GM18526 (cell line): ENCODE measurements around the gene RBMS1.

ENCODE experiments used
- POLR2A ChIP-seq: IDR thresholded peaks from 3 replicates; pipeline ENCODE4 v1.6.1; 2011; ENCODE audit not compliant: insufficient read length; ENCODE audit errors: extremely low read depth

The RBMS1 gene

DNA sequence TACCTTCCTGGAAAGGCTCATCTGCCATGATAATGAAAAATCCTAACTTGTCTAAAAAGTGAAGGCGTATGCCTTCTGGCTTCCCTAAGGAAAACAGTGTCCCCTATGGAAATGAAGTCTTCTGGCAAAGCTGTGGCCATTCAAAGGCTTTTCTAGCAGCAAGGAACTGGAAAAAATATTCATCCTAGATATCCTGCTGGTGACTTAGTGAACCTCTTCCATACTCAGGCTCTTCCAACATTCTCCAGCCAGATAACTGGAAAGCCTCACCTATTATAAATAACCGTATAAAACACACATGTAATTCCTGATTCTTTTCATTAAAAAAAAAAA is 84.7 kb downstream of the RBMS1 start:
- TF ChIP-seq POLR2A, result no peak

DNA sequence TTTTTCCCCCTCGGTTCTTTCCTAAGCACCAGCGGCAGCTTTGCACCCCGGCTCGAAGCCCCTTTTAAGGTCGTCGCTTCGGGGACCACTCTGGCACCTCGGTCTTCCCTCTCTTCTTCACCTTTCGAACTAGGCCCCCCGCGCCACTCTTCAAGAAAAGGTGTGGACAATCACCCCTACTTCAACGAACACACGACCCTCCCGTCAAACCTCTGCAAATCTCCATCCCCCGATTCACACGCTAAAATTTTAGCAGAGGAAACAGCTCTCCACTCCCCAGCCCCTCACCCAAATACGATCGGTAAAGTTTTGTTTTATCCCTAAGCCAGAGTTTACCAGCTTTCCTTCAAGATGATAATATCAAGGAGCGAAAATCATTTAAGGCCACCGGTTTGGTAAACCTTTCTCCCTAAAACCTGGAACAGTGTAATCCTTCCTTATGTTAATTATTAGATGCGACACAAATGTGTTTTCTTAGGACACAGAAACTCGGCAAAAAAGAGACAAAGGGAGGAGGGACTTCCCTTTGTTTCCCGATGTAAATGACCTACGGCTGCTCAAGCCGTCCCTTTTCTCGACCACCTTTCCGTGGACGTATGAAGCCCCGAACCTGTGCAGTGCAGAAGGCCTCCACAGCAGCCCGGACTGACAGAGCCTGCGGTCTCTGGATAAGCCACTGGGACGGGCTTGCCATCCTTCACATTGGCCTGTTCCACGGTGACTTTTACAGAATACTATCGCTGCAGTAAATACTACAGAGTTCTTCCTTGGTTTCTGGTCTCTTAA is 85.2 kb downstream of the RBMS1 start:
- TF ChIP-seq POLR2A, result no peak

DNA sequence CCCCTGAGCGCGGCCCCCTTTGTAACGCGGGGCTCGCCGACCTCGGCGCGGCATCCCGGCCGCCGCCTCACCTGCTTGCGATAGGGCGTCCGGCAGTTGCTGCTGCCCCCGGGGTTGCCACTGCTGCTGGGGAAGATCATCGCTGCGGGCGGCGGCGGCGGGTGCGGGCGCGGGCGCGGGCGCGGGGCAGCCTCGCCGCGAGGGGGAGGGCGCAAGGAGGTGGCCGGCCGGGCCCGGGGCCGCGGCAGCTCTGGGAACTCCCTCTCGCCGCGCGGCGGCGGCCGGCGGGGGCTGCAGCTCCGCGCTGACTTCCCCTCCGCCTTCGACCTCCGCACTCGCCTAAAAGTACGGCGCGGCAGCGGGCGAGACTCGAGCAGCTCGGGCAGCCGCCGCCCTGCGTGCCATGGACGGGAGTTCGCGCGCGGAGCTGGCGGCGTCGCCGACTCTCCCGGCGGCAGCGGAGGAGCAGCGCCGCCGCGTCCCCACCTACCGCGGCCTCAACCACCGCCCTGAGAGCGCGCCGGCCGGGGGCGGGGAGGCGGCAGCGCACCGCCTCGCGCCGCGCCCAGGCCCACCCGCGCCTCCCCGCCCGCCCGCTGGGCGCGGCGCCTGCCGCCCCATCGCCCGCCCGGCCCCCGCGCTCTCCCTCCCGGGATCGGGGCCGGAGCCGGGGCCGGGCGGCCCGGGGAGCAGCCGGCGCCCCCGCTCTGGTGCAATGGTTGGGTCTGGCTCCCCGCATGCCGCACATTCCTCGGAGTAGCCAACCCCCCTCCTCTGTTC is 86.0 kb downstream of the RBMS1 start:
- TF ChIP-seq POLR2A, result no peak

DNA sequence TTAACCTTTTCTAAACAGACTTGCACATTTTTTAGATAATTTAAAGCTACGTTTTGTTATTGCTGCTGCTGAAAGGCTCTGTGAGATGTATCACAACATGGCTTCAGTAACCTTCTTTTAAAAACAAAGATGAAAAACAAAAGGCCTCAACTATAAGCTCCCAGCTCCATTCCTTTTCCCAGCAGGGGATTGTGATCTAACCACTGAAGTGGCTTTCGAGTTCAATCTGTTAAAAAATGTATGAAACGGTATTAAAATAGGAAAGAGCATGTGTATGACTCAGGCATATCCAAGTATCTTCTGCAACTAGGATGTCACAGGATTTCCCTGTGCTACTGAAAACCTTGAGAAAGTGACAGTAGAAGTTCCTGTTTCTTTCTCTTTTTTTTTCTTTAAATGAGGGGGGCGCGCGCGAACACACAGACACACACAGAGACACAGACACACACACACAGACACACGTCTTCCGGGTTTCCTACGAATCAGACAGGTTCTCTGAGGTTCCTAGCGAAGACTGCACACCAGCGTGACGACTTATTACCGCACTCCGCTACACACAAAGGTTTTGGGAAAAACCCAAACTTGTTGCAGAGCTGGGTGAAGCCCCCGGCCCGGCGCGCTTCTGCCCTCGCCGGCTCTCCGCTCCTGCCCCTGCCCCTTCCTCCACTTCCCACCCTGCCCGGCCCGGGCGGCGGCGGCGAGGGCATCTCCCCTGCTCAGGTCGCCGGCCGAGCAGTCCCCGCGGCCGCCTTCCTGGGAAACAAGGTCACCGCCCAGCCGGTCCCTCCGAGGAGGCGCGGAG is 86.8 kb downstream of the RBMS1 start:
- TF ChIP-seq POLR2A, result no peak

DNA sequence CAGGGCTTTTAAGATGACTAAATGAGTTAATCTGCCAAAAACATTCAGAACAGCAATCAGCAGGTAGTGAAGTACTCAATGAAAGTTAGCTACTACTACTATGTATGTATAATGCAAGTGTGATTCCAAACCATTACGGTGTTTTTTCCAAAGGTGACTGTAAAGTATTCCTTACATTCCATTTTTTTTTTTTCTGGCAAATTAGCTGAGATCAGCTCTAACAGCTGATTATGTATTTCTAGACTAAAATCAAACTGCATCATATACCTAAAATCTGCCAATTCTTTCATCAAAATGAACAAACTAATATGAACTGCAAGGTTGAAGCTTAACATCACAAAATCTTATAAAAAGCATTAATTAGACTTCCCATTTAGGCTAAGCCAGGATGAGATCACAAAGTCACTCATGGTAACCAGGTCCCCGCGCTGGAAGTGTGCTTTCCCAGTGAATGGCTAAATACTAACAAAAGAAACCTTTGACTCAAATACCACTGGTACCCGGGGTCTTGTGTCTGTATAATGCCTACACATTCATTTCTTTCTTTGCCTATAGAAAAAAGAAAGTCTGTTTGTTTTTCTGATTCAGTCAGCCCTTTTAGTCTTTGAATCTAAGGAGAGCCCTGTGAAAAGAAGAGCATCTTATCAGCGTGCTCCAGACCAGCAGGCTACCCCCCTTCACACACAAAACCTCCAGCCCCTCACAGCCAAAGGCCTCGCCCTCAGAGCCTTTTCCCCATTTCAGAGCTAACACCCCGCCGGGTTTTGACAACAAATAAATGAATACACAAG is 88.3 kb downstream of the RBMS1 start:
- TF ChIP-seq POLR2A, result no peak

DNA sequence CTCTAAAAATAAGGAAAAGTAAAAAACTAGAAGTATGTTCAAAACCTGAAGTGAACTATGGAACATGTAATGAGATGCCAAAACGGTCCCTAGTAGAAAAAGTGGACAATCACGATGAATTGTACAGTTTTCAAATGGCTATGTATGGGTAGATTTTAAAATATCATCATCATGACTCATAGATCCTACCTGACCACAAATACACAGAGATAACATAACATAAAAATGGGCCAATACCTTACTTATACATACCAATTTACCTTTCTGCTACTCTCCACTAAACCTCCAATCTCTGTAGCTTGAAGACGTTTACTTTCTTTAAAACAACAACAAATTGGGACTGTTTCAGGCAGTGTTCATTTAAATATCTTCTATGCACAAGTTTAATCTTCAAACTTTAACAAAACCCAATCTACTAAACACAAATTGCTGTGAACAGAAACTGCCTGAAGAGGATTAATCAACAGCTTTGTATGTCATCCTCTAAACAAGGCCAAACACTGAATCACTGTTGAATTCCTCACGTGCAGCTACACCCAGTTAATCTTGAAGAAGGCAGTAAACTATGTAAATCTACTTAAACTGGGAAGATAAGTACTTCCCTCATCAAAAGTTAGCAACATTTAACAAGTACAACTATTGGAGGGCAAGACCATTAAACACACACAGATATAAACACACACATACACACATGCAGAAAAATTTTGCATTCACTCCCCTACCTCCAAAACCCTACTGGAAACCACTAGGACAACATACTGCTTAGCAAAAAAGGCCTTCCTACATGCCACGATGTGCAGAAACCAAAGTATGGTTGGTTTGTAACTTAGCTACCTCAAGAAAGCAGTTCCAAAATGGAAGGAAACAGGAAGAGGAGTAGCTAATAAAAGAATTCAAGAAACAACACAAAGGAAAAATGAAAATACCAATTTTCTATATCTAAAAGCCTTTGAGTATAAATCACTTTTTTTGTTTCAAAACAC is 90.3 kb downstream of the RBMS1 start:
- no peak for TF ChIP-seq POLR2A

DNA sequence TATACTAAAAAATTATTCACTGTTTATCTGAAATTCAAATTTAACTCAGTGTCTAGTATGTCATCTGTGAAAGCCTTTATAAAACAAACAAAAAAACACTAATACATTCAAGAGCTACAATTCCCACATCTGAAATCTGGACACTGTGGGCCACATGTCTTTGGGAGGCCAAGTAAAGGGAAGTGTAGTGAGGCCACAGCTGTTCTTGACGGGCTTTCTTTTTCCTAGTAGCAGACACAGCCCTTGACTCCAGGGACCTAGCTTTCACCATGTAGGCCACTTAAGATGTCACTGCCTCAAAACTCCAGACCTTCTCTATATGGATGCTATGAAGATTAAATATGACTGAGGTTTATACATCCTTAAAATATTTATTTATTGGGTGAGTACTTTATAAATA is 91.1 kb downstream of the RBMS1 start:
- TF ChIP-seq POLR2A, result no peak

DNA sequence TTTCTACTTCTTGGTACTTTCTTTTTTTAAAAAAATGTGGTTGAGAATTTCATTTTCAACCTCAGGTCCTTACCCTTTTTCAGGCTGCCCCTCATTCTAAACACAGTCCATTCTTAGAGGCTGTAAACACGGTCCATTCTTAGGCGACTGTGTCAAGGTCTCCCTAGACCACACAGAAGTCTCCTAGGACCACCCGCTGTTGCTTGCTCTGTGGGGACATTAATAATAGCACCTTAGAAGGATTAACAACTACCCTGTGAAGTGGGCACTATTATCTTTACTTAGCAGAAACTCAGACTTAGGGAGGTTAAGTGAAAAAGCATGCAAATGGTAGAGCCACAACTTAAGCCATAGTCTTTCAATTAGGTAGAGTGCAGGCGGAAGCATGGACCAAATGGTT is 91.7 kb downstream of the RBMS1 start:
- no peak for TF ChIP-seq POLR2A

DNA sequence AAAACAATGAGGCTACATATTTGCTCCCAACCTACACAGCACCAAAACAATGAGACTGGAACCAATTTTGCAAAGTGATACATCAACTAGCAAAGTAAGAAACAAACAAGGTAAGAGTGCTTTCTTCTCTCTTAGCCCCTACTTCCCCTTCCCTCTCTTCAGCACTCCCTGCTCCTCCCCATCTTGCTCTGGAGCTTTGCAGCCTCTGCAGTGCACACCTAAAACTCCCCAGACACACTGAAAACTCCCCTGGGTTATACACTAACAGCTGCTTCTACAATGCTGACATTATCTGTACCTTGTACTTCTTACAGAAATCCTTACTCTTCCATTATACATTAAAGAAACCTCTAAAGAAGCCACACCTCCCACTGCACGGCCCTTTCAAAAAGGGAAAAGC is 93.7 kb downstream of the RBMS1 start:
- TF ChIP-seq POLR2A, result no peak

DNA sequence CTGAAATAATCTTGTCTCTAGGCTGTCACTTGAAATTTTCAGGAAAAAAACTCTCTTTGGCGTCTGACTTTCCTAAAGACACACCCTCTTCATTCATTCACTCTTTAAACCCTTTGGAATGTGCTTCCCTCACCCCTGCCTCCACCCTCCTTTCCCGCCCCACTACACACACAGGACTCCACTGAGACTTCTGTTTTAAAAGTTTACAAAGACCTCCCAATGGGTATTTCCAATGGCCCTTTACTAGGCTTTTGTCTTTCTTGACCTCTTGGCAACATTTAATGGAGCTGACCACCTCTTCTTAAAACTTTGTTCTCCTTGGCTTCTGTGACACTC is 96.1 kb downstream of the RBMS1 start:
- no peak for TF ChIP-seq POLR2A

DNA sequence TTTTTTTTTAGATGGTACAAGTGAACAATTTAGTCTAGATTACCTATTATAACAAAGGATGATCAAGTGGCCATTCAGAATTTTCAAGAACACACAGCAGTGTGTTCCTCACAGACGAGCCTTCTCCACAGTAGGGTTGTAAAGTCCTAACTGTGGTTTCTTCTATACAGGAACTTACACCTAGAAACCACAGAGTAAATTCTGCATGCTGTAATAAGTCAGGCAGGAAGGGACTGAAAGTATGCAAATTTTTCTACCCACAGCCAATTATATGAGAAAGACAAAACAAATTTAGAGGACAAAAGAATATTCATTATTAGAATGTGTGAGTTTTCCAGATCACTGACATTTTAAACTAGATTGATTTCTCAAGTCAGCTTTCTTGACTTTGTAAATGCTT is 99.5 kb downstream of the RBMS1 start:
- no peak for TF ChIP-seq POLR2A

DNA sequence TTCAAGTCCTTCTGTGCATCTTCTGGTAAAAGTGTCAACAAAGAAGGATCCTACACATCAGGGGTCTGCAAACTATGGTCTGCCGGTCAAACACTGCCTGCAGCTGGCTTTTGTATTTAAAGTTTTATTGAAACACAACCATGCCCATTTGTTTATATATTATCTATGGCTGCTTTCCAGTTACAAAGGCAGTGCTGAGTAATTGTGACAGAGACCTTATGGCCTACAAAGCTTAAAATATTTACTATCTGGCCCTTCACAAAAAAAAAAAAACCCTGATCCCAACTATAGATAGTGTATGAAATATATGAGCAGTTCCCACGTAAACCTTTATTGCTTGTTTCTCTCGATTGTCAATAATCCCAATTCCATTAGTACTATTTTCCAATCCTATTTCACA is 101.4 kb downstream of the RBMS1 start:
- TF ChIP-seq POLR2A, result no peak

DNA sequence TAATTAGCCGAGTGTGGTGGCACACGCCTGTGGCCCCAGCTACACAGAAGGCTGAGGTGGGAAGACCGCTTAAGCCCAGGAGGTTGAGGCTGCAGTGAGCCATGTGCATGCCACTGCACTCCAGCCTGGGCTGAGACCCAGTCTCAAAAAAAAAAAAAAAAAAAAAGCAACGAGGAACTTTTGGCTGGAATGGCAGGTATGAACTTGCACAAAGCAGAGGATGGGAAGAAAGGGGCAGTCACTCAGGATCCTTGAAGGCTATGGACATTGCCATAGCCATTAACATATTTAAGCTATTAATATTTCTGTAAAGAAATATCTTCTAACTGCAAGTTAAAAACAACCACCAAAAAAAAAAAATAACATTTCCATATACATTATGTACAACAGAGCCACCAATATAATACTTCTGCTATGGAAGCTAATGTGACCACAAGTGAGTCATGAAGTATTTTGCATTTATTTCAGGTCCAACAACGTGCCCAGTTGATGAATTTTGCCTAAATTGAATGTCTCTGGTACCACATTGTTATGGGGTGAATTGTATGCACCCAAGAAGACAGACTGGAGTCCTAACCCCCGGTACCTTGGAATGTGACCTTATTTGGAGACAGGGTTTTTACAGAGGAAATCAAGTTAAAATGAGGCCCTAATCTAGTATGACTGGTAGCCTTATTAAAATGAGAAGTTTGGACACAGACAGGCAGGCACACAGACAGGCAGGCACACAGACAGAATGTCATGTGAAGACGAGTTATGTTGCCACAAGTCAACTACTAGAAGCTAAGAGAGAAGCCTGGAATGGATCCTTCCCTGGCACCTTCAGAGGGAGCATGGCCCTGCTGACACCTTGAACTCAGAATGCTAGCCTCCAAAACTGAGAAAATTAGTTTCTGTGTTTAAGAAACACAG is 102.8 kb downstream of the RBMS1 start:
- TF ChIP-seq POLR2A, result no peak

DNA sequence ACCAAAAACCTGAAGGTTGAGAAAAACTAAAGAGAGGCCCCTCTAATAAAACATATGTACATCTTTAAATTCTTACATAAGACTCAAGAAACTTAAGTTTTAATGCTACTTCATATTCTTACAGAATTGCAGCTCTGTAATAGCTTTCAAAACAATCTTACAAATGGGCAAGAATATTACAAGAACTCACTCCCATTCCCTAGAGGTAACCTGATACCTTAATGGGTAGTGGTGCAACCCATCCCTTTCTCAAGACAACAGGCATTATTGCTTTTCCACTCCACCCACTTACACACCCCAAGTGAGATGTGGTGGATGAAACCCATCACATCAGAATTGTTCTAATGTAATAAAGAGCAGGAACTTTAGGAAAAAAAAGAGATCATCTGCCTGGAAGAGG is 103.7 kb downstream of the RBMS1 start:
- TF ChIP-seq POLR2A, result no peak
